Adrenal gland (tissue), 12 donors: ENCODE measurements around the gene CSRNP2. TPM values are rescaled to one million over a fixed set of nuclear protein-coding genes. Genes with fewer than 3 reads are reported as not detected.

ENCODE experiments used
- DNase-seq, 7 donors: peaks; one replicate each; pipeline ENCODE4 v3.0.0-alpha.2; 2019 to 2020
- H3K27ac ChIP-seq, 5 donors: fragments of 200-600 bp; sonication (generic) in 4 of 5; 1 replicate in 3 of 5; 2 replicates in 2 of 5; pipeline versions ENCODE4 v1.5.1 to v1.8.0; 2016 to 2020; ENCODE audit warnings: mild to moderate bottlenecking in 1 of 5
- H3K27me3 ChIP-seq: fragments of 200-600 bp; 2 replicates; pipeline ENCODE4 v1.8.0; 2021
- H3K36me3 ChIP-seq, 2 donors: fragments of 200-600 bp; replicated peaks in 1 of 2; 1 replicate in 1 of 2; 2 replicates in 1 of 2; pipeline versions ENCODE4 v1.5.1 to v1.8.0; 2018 to 2022
- H3K4me1 ChIP-seq, 2 donors: fragments of 200-600 bp; replicated peaks in 1 of 2; 1 replicate in 1 of 2; 2 replicates in 1 of 2; pipeline versions ENCODE4 v1.5.1 to v1.8.0; 2018 to 2021
- H3K4me3 ChIP-seq, 4 donors: fragments of 200-600 bp; sonication (generic) in 3 of 4; one replicate each; pipeline ENCODE4 v1.5.1; 2016 to 2018
- H3K9me3 ChIP-seq, 3 donors: fragments of 200-600 bp; sonication (generic) in 1 of 3; replicated peaks in 1 of 3; 1 replicate in 2 of 3; 2 replicates in 1 of 3; pipeline versions ENCODE4 v1.5.1 to v1.8.0; 2016 to 2021
- POLR2A ChIP-seq, 2 donors: fragments of 450-650 bp; IDR thresholded peaks; one replicate each; pipeline ENCODE4 v1.6.1; 2017; ENCODE audit warnings: antibody characterized with exemption in 2 of 2, mild to moderate bottlenecking in 2 of 2, moderate library complexity in 1 of 2
- WGBS, 4 donors: extraction: QIAGEN DNeasy Blood & Tissue Kit in 2 of 4; methylation state at CpG; one replicate each; pipeline versions ENCODE4 v1.1.5 to v1.1.7; 2013 to 2017; 5-methylcytosine and 5-hydroxymethylcytosine counted together
- intact Hi-C, 2 donors: fragments of 100-400 bp; cut with DNase I; formaldehyde crosslinking; loops; one replicate each; pipeline versions ENCODE4 v1.14.1 to v1.15.0; 2022 to 2023
- polyA plus RNA-seq, 3 donors: library from polyadenylated mRNA; stranded (reverse); fragments of 200-250 nt in 2 of 3; fragments of 350-450 nt in 1 of 3; fragmentation: Illumina TruSeq in 1 of 3; extraction: RNeasy Lipid Tissue Mini Kit (QIAGEN cat#74804) in 1 of 3; gene quantifications; one replicate each; pipeline ENCODE4 v1.2.3, GENCODE V29; 2013 to 2014
- total RNA-seq, 9 donors: library from RNA; depleted of rRNA in 4 of 9; stranded (reverse); fragments of >200 nt in 4 of 9; fragments of 120-200 nt in 1 of 9; fragmentation: NEBNext Ultra II Directional in 1 of 9; extraction: Animal tissue kit (Norgen Biotek cat#: 25700) in 1 of 9; gene quantifications; one replicate each; pipeline versions ENCODE4 v1.1.0 to v1.2.4, GENCODE V29; 2013 to 2023
- TF ChIP-seq, protein P1 (sequence below), 6 experiments: fragments of 450-650 bp in 4 of 6; fragments of 200-600 bp in 2 of 6; sonication (generic) in 1 of 6; IDR thresholded peaks; 1 replicate in 5 of 6; 2 replicates in 1 of 6; pipeline versions ENCODE4 v1.5.1 to v1.8.0; 2016 to 2021; ENCODE audit warnings: antibody characterized with exemption in 6 of 6, mild to moderate bottlenecking in 2 of 6, moderate library complexity in 1 of 6
- donor health status: healthy with polysubstance abuse.
- donor health status: Bipolar disorder and iron deficiency.
- donor health status: DM: yes; HTN: yes; CAD: no.
- donor health status: DM: no; HTN: no; CAD: no.
- donor health status: DM: no; HTN: no; CAD: no.
- donor health status: DM: yes; HTN: yes; CAD: no.

Gene CSRNP2
- total and polyA plus RNA-seq, 12 donors: 15.6 to 29.2 (median 22.7) TPM

GRCh38 chr12:51028813-51029150 lies 54.6 kb downstream of the CSRNP2 start:
- H3K4me3 ChIP-seq: no peak overlapping the region
- no peaks in the 10 kb centered on the region for H3K27me3 ChIP-seq
- no peaks in the 10 kb centered on the region for H3K9me3 ChIP-seq
- no peak for DNase-seq
- no peak overlapping the region for H3K27ac ChIP-seq
- intact Hi-C loops: no loop called here
- 54 to 75% (median 64%) methylated on average over 5 of the region's 5 CpGs for WGBS, 4 donors
- H3K36me3 ChIP-seq: no peaks in the 10 kb centered on the region
- TF ChIP-seq, protein P1, sequence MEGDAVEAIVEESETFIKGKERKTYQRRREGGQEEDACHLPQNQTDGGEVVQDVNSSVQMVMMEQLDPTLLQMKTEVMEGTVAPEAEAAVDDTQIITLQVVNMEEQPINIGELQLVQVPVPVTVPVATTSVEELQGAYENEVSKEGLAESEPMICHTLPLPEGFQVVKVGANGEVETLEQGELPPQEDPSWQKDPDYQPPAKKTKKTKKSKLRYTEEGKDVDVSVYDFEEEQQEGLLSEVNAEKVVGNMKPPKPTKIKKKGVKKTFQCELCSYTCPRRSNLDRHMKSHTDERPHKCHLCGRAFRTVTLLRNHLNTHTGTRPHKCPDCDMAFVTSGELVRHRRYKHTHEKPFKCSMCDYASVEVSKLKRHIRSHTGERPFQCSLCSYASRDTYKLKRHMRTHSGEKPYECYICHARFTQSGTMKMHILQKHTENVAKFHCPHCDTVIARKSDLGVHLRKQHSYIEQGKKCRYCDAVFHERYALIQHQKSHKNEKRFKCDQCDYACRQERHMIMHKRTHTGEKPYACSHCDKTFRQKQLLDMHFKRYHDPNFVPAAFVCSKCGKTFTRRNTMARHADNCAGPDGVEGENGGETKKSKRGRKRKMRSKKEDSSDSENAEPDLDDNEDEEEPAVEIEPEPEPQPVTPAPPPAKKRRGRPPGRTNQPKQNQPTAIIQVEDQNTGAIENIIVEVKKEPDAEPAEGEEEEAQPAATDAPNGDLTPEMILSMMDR (IDR thresholded peaks at IDR 0.05): no peak
- TF ChIP-seq POLR2A (IDR thresholded peaks at IDR 0.05): no peak
- H3K4me1 ChIP-seq: peaks cover 5% of the 10 kb centered on the region in 2 donors

DNA sequence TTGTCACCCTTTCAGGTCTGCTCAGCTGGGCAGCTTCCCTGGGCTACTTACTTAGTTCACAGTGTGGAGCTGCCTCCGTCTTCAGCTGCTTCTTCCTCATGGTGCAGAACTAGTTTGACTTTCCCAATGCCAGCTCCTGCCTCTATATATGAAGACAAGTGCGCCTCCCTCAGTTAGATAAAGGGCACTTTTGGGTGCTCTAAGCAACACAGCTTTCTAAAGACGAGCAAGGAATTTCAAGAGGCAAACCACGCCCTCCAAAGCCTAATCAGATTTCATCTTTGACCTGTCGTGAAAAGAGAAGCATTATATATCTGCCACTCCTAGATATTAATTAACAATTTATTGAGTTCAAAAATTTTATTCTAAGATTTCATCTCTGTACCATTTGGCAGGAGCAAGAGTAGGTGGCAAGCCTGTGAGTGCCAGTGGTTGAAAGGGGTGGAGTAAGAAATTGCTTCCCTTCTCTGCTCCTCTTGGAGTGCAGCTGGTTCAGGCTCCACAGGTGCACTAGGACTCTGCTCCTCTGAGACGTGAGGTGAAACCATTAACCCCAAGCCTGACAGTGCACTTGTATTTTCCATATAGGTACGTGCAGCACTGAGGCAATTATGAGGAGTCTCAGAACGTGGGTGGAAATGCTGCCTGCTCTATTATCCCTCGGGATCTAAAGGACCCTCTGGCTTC lies 55.1 kb downstream of the CSRNP2 start:
- Histone ChIP-seq H3K27me3 (no peaks in the 10 kb centered on the region), H3K4me3 (no peak overlapping the region), H3K27ac (no peak overlapping the region), H3K36me3 (no peaks in the 10 kb centered on the region), H3K9me3 (no peaks in the 10 kb centered on the region), H3K4me1 (peaks cover 9 to 10% of the 10 kb centered on the region in 2 donors)
- WGBS, 4 donors: 30 to 44% (median 35%) methylated on average over 9 of the region's 9 CpGs
- no peak for TF ChIP-seq POLR2A (IDR thresholded peaks at IDR 0.05)
- TF ChIP-seq, protein P1 (IDR thresholded peaks at IDR 0.05): peak in 5 of 6 experiments; percentile 9 to 41 (median 31)
- peak in 5 of 7 donors; percentile 28 to 61 (median 39) for DNase-seq
- intact Hi-C loops: no loop called here

DNA sequence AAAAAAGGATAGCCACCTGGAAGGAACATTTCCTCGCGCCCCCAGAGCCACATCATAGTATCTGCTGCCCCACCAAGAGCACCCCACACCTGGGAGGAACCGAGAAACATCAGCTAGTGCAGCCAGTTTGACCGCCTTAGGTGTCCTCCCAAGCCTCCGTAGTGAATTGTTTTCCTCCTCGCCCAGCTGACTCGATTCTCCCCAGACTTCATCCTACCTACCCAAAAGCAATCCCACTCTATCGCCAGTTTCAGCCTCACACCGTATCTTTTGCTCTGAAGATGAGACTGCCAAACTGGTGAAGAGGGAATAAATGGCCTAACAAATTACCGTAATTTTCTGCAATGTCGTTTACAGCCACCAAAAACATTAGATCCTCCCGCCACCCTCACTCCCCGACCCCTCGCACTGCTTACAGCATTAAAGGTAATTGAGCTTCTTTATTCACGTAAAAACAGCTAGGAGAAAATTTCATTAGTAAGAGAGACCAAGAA lies 56.0 kb downstream of the CSRNP2 start:
- H3K27me3 ChIP-seq: no peaks in the 10 kb centered on the region
- DNase-seq: peak in 1 of 7 donors; percentile 49
- no peak overlapping the region for H3K27ac ChIP-seq
- peaks cover 10 to 19% of the 10 kb centered on the region in 2 donors for H3K4me1 ChIP-seq
- intact Hi-C loops: no loop called here
- no peaks in the 10 kb centered on the region for H3K36me3 ChIP-seq
- WGBS, 4 donors: 92 to 94% (median 93%) methylated on average over 15 of the region's 15 CpGs
- no peak overlapping the region for H3K4me3 ChIP-seq
- H3K9me3 ChIP-seq: no peaks in the 10 kb centered on the region
- TF ChIP-seq POLR2A (IDR thresholded peaks at IDR 0.05): no peak
- TF ChIP-seq, protein P1 (IDR thresholded peaks at IDR 0.05): no peak

GRCh38 chr12:51025836-51026638 lies 57.4 kb downstream of the CSRNP2 start, which contains the start of gene SLC11A2:
TSS of gene SLC11A2 (minus strand) at chr12:51026384. CDS start at chr12:51010728, 15,656 bp downstream.
- intact Hi-C loops: no loop called here
- peak; percentile 44 to 67 for TF ChIP-seq POLR2A (IDR thresholded peaks at IDR 0.05)
- TF ChIP-seq, protein P1 (IDR thresholded peaks at IDR 0.05): peak in 2 of 6 experiments; percentile 26 to 34
- peak; percentile 95 to 98 (median 97) for DNase-seq
- H3K27me3 ChIP-seq: no peaks in the 10 kb centered on the region
- H3K27ac ChIP-seq: peak within 1 kb of the TSS; percentile 56 to 98 (median 93)
- peak within 1 kb of the TSS; percentile 9 to 73 (median 61) for H3K4me3 ChIP-seq
- no peaks in the 10 kb centered on the region for H3K36me3 ChIP-seq
- H3K4me1 ChIP-seq: peaks cover 10 to 33% of the 10 kb centered on the region in 2 donors
- WGBS, 4 donors: 0 to 1% (median 1%) methylated on average over 36 to 74 of the region's 74 CpGs
- H3K9me3 ChIP-seq: no peaks in the 10 kb centered on the region
